Psoas muscle (tissue), 8 donors: ENCODE data around the gene CDH4. TPM values are rescaled to one million over a fixed set of nuclear protein-coding genes. Genes with fewer than 3 reads are reported as not detected.

Experiments
- ATAC-seq, 4 donors: fragments of 200-7000 bp; cut with Tn5 transposase; one replicate each; pipeline ENCODE4 v1.9.1; 2020; ENCODE audit warnings: moderate library complexity in 3 of 4, mild to moderate bottlenecking in 2 of 4
- DNase-seq, 2 donors: peaks; one replicate each; pipeline ENCODE4 v3.0.0-alpha.2; 2020
- H3K27ac ChIP-seq: fragments of 200-600 bp; one replicate; pipeline ENCODE4 v1.8.0; 2022
- H3K27me3 ChIP-seq, 3 donors: fragments of 200-600 bp in 1 of 3; one replicate each; pipeline versions ENCODE4 v1.6.1 to v1.8.0; 2013 to 2022; ENCODE audit warnings: low read length in 2 of 3, mild to moderate bottlenecking in 2 of 3, moderate library complexity in 1 of 3; ENCODE audit not compliant: insufficient read depth in 3 of 3
- H3K36me3 ChIP-seq, 2 donors: fragments of 200-600 bp in 1 of 2; one replicate each; pipeline versions ENCODE4 v1.6.1 to v1.8.0; 2013 to 2022; ENCODE audit warnings: low read depth in 1 of 2, mild to moderate bottlenecking in 1 of 2, moderate library complexity in 1 of 2; ENCODE audit not compliant: insufficient read depth in 1 of 2
- H3K4me1 ChIP-seq: fragments of 200-600 bp; one replicate; pipeline ENCODE4 v1.8.0; 2022
- H3K4me3 ChIP-seq: fragments of 200-600 bp; one replicate; pipeline ENCODE4 v1.8.0; 2022; ENCODE audit warnings: mild to moderate bottlenecking
- H3K9me3 ChIP-seq: fragments of 200-600 bp; one replicate; pipeline ENCODE4 v1.8.0; 2022
- CTCF ChIP-seq: fragments of 200-600 bp; IDR thresholded peaks from one replicate; pipeline ENCODE4 v1.8.0; 2022; ENCODE audit warnings: antibody characterized with exemption
- WGBS, 3 donors: extraction: QIAGEN DNeasy Blood & Tissue Kit; methylation state at CpG; one replicate each; pipeline versions ENCODE4 v1.1.6 to v1.1.7; 2013; 5-methylcytosine and 5-hydroxymethylcytosine counted together
- intact Hi-C, 2 donors: fragments of 100-400 bp; cut with DNase I; formaldehyde crosslinking; loops; one replicate each; pipeline versions ENCODE4 v1.11.0 to v1.14.2; 2022
- polyA plus RNA-seq, 3 donors: library from polyadenylated mRNA; stranded (reverse); fragments of 200-250 nt; gene quantifications; one replicate each; pipeline ENCODE4 v1.2.3, GENCODE V29; 2013
- total RNA-seq, 4 donors: library from RNA; stranded (reverse); fragmentation: NEBNext Ultra II Directional in 2 of 4; extraction: Animal tissue kit (Norgen Biotek cat#: 25700) in 2 of 4; gene quantifications; one replicate each; pipeline versions ENCODE4 v1.2.1 to v1.2.4, GENCODE V29; 2021 to 2023
- donor health status: healthy with polysubstance abuse.
- donor health status: DM: no; HTN: no; CAD: no; lungs with moderate emphysema.
- donor health status: Bipolar disorder and iron deficiency.
- donor health status: healthy.
- donor health status: DM: yes; HTN: yes; CAD: no.
- donor health status: DM: no; HTN: no; CAD: no.
- donor health status: DM: no; HTN: no; CAD: no.
- donor health status: DM: yes; HTN: yes; CAD: no.

CDH4 gene
- total and polyA plus RNA-seq, 7 donors = 0.26 to 1.0 (median 0.34) TPM

DNA sequence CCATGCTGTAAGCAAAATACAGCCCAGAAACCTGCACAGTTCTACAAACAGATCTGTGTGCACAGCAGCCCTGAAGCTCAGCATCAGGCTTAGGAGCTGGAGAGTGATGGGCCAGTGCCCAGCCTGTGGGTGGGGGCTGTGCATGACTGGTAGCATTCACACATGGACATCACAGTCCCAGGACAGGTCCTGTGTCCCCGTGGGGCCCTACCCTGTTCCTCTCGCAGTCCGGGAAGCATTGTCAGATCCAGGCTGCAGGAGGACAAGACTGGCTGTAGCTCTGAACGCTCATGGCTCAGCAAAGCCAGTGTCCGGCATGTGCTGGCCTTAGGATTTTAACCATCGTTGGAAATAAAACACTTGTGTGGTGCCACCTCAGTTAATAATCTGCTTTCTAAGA is 234.1 kb downstream of the CDH4 start:
- no peak for ATAC-seq
- intact Hi-C loops = no loop called here
- 86 to 92% (median 87%) methylated on average over 6 of the region's 6 CpGs for WGBS, 3 donors
- TF ChIP-seq CTCF = no peak
- no peak overlapping the region for H3K4me3 ChIP-seq
- H3K4me1 ChIP-seq = no peaks in the 10 kb centered on the region
- H3K27me3 ChIP-seq = no peaks in the 10 kb centered on the region
- no peak overlapping the region for H3K27ac ChIP-seq
- H3K36me3 ChIP-seq = no peaks in the 10 kb centered on the region
- no peak for DNase-seq
- no peaks in the 10 kb centered on the region for H3K9me3 ChIP-seq

- no peak for ATAC-seq
These were observed 235.4 kb downstream of the CDH4 start for GRCh38 chr20:61487346-61487996.

GRCh38 chr20:61487997-61488371 is 235.9 kb downstream of the CDH4 start:
- WGBS, 3 donors = 33 to 49% (median 37%) methylated on average over 7 of the region's 7 CpGs
- DNase-seq = no peak
- H3K27ac ChIP-seq = no peak overlapping the region
- intact Hi-C loops = no loop called here
- no peak for ATAC-seq
- no peaks in the 10 kb centered on the region for H3K36me3 ChIP-seq
- no peaks in the 10 kb centered on the region for H3K27me3 ChIP-seq
- TF ChIP-seq CTCF = no peak
- H3K9me3 ChIP-seq = no peaks in the 10 kb centered on the region
- no peaks in the 10 kb centered on the region for H3K4me1 ChIP-seq
- H3K4me3 ChIP-seq = no peak overlapping the region

More at GRCh38 chr20:61487346-61487996, 235.4 kb downstream of the CDH4 start:
- DNase-seq = no peak
- intact Hi-C loops = no loop called here
- Histone ChIP-seq H3K36me3 (no peaks in the 10 kb centered on the region), H3K27me3 (no peaks in the 10 kb centered on the region), H3K9me3 (no peaks in the 10 kb centered on the region), H3K4me1 (no peaks in the 10 kb centered on the region), H3K4me3 (no peak overlapping the region), H3K27ac (no peak overlapping the region)
- no peak for TF ChIP-seq CTCF
- 27 to 36% (median 35%) methylated on average over 6 of the region's 6 CpGs for WGBS, 3 donors

GRCh38 chr20:61490721-61491120 is 238.7 kb downstream of the CDH4 start:
- WGBS, 3 donors = 76 to 89% (median 87%) methylated on average over 5 of the region's 5 CpGs
- no peak for ATAC-seq
- Histone ChIP-seq H3K4me3 (no peak overlapping the region), H3K36me3 (no peaks in the 10 kb centered on the region), H3K9me3 (no peaks in the 10 kb centered on the region), H3K27ac (no peak overlapping the region), H3K27me3 (no peaks in the 10 kb centered on the region), H3K4me1 (no peaks in the 10 kb centered on the region)
- no peak for DNase-seq
- intact Hi-C loops = no loop called here
- TF ChIP-seq CTCF = no peak

- WGBS, 3 donors = 98% methylated on average over 3 of the region's 3 CpGs
- H3K4me1 ChIP-seq = no peaks in the 10 kb centered on the region
- H3K9me3 ChIP-seq = no peaks in the 10 kb centered on the region
- H3K36me3 ChIP-seq = no peaks in the 10 kb centered on the region
- TF ChIP-seq CTCF = no peak
- no peak for DNase-seq
- no peaks in the 10 kb centered on the region for H3K27me3 ChIP-seq
- intact Hi-C loops = no loop called here
- H3K4me3 ChIP-seq = no peak overlapping the region
- H3K27ac ChIP-seq = no peak overlapping the region
- ATAC-seq = no peak
These were observed 240.0 kb downstream of the CDH4 start for GRCh38 chr20:61492065-61492464.
